KMS-11 (cell line): ENCODE data around the gene PCCA.
A peak's percentile ranks its signal among the peaks of the same experiment; 100 is the strongest.

Experiments
- H2AFZ ChIP-seq: fragments of 200-600 bp; sonication (generic); 2 replicates; pipeline ENCODE4 v1.6.1; 2016; ENCODE audit warnings: antibody characterized with exemption, mixed run types, low read depth
- H3K27ac ChIP-seq: fragments of 200-600 bp; sonication (generic); 2 replicates; pipeline ENCODE4 v1.6.1; 2016; ENCODE audit warnings: mild to moderate bottlenecking, mixed run types
- H3K27me3 ChIP-seq: fragments of 200-600 bp; sonication (generic); 2 replicates; pipeline ENCODE4 v1.6.1; 2017; ENCODE audit warnings: mild to moderate bottlenecking, low read depth, mixed run types, moderate library complexity; ENCODE audit not compliant: insufficient read depth
- H3K36me3 ChIP-seq: fragments of 200-600 bp; sonication (generic); 2 replicates; pipeline ENCODE4 v1.6.1; 2017; ENCODE audit warnings: mild to moderate bottlenecking, mixed run types; ENCODE audit not compliant: insufficient read depth
- H3K4me1 ChIP-seq: fragments of 200-600 bp; sonication (generic); 2 replicates; pipeline ENCODE4 v1.6.1; 2016; ENCODE audit warnings: mild to moderate bottlenecking, low read depth, mixed run types; ENCODE audit not compliant: poor library complexity, severe bottlenecking
- H3K4me2 ChIP-seq: fragments of 200-600 bp; sonication (generic); 2 replicates; pipeline ENCODE4 v1.7.0; 2016; ENCODE audit warnings: mild to moderate bottlenecking, mixed run types
- H3K4me3 ChIP-seq: fragments of 200-600 bp; sonication (generic); IDR thresholded peaks from 2 replicates; pipeline ENCODE4 v1.6.1; 2017; ENCODE audit warnings: low read depth, low read length, mixed read lengths; ENCODE audit not compliant: insufficient read depth
- H3K79me2 ChIP-seq: fragments of 200-600 bp; sonication (generic); 2 replicates; pipeline ENCODE4 v1.6.1; 2016; ENCODE audit warnings: low read depth, mixed run types; ENCODE audit not compliant: insufficient read depth
- H3K9ac ChIP-seq: fragments of 200-600 bp; sonication (generic); 2 replicates; pipeline ENCODE4 v1.6.1; 2016; ENCODE audit warnings: mild to moderate bottlenecking, mixed run types
- H4K20me1 ChIP-seq: fragments of 200-600 bp; sonication (generic); 2 replicates; pipeline ENCODE4 v1.6.1; 2016; ENCODE audit warnings: mild to moderate bottlenecking, mixed run types; ENCODE audit not compliant: insufficient read depth
- TF ChIP-seq, protein P1 (sequence below): fragments of 200-600 bp; sonication (generic); conservative IDR thresholded peaks from 2 replicates; pipeline ENCODE4 v1.6.1; 2017; ENCODE audit warnings: low read depth, mild to moderate bottlenecking, antibody characterized with exemption, low read length, moderate library complexity, mixed read lengths

PCCA gene, protein sequence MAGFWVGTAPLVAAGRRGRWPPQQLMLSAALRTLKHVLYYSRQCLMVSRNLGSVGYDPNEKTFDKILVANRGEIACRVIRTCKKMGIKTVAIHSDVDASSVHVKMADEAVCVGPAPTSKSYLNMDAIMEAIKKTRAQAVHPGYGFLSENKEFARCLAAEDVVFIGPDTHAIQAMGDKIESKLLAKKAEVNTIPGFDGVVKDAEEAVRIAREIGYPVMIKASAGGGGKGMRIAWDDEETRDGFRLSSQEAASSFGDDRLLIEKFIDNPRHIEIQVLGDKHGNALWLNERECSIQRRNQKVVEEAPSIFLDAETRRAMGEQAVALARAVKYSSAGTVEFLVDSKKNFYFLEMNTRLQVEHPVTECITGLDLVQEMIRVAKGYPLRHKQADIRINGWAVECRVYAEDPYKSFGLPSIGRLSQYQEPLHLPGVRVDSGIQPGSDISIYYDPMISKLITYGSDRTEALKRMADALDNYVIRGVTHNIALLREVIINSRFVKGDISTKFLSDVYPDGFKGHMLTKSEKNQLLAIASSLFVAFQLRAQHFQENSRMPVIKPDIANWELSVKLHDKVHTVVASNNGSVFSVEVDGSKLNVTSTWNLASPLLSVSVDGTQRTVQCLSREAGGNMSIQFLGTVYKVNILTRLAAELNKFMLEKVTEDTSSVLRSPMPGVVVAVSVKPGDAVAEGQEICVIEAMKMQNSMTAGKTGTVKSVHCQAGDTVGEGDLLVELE

DNA sequence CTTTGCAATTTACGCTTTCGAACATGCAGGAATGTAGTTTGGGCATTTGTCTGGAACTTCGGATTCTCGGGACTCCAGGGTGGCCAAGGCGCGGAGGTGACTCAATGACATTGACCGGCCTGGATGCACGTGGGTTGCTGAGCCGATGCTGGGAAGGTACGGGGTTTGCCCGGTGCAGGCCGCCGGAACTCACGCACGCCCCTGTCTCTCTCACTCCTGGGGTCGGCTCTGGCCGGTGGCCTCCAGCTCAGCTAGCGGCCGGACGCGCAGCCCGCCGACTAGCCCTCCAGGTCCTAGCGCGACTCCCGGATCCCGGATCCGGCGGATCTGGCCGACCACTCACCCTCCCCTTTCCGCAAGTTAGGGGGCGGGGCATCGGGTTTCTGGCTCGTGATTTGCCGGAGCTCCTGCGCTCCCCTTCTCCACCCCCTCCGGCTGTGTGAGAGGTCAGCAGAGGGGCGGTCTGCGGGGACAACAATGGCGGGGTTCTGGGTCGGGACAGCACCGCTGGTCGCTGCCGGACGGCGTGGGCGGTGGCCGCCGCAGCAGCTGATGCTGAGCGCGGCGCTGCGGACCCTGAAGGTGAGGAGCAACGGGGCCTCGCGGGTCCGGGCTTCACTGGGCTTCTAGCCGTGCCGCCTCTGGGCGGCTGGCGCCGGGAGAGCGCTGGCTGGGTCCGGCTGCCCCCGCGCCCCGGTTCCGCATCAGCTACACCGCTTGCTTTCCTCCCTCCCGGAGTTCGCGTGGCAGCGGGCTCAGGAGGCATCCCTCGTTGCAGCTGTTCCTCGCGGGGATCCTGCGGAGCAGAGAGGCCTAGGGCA lies at the start of gene PCCA:
TSS of gene PCCA (plus strand) at position 450 of the 821 bp plus-strand sequence. CDS start at position 478, 28 bp downstream.
- peaks cover 8% of the 10 kb centered on the region for H3K4me1 ChIP-seq
- H2AFZ ChIP-seq: peak within 1 kb of the TSS; percentile 89
- H3K27me3 ChIP-seq: no peaks in the 10 kb centered on the region
- H3K36me3 ChIP-seq: no peaks in the 10 kb centered on the region
- H3K79me2 ChIP-seq: no peaks in the 10 kb centered on the region
- H3K4me2 ChIP-seq: peak within 1 kb of the TSS; percentile 95
- TF ChIP-seq, protein P1, sequence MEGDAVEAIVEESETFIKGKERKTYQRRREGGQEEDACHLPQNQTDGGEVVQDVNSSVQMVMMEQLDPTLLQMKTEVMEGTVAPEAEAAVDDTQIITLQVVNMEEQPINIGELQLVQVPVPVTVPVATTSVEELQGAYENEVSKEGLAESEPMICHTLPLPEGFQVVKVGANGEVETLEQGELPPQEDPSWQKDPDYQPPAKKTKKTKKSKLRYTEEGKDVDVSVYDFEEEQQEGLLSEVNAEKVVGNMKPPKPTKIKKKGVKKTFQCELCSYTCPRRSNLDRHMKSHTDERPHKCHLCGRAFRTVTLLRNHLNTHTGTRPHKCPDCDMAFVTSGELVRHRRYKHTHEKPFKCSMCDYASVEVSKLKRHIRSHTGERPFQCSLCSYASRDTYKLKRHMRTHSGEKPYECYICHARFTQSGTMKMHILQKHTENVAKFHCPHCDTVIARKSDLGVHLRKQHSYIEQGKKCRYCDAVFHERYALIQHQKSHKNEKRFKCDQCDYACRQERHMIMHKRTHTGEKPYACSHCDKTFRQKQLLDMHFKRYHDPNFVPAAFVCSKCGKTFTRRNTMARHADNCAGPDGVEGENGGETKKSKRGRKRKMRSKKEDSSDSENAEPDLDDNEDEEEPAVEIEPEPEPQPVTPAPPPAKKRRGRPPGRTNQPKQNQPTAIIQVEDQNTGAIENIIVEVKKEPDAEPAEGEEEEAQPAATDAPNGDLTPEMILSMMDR: no peak
- peak within 1 kb of the TSS; percentile 33 for H3K4me3 ChIP-seq
- H3K27ac ChIP-seq: no peak within 1 kb of the TSS
- no peaks in the 10 kb centered on the region for H4K20me1 ChIP-seq
- H3K9ac ChIP-seq: peak within 1 kb of the TSS; percentile 41; the same call in 1 of the 2 replicates

DNA sequence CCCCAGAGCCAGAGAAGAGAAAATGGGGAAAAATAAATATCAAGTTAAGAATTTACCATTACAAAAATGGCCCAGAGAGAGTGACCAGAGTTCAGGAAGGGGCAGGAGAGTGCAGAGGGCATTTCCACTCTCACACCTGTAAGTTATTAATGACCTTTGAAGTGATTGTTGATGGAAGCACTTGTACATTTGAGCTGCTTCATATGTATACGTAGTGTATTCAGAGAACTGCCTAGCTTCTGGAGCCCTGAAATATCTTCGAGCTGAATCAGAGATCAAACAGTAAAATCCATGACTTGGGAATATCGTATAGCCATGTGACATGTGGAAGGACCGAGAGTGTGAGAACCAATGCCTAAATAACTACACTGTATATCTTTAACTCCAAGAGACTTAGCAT lies 49.2 kb upstream of the PCCA start:
- TF ChIP-seq, protein P1: no peak
- Histone ChIP-seq H3K4me3 (no peak overlapping the region), H3K27ac (no peak overlapping the region), H4K20me1 (no peaks in the 10 kb centered on the region), H3K36me3 (no peaks in the 10 kb centered on the region), H2AFZ (no peak overlapping the region), H3K79me2 (no peaks in the 10 kb centered on the region), H3K9ac (no peak overlapping the region), H3K27me3 (no peaks in the 10 kb centered on the region), H3K4me2 (no peak overlapping the region), H3K4me1 (no peaks in the 10 kb centered on the region)

DNA sequence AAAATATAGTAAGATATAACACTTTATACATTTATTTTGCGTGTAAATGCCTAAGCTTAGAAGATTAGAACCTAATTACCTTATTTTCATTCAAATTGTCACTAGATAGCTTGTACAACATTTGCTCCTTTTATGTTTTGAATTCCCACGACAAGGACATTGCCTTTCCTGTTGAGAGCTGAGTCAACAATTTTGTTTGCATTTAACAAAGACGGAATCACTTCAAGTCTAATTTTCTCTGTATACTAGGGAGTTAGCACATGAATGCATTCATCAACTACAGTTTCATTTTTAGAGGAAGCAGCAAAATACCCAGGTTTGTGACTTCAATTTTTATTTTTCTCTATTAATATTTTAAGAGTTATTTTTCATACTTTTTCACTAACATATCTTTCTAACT lies 48.7 kb upstream of the PCCA start:
- TF ChIP-seq, protein P1: no peak
- H3K79me2 ChIP-seq: no peaks in the 10 kb centered on the region
- no peak overlapping the region for H3K4me3 ChIP-seq
- no peaks in the 10 kb centered on the region for H4K20me1 ChIP-seq
- no peak overlapping the region for H3K27ac ChIP-seq
- H3K4me2 ChIP-seq: no peak overlapping the region
- no peak overlapping the region for H3K9ac ChIP-seq
- H2AFZ ChIP-seq: no peak overlapping the region
- no peaks in the 10 kb centered on the region for H3K36me3 ChIP-seq
- no peaks in the 10 kb centered on the region for H3K4me1 ChIP-seq
- H3K27me3 ChIP-seq: no peaks in the 10 kb centered on the region

DNA sequence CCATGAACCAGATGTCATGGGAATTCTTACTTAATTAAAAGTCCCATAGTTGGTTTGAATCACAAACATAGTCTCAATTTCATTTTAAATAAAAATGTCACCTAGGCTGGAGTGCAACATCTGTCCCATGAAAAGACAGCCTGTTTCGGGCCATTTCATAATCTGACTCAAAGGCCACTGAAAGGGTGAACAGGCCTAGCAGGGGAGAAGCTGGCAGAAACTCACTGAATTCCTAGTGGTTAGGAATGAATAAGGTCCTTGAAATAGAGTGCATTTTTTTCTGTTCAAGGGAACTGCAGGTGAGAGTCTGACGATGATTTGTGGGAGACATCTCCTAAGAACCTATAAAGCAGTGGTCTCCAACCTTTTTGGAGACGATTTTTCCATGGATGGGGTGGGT lies 44.0 kb upstream of the PCCA start:
- no peaks in the 10 kb centered on the region for H3K79me2 ChIP-seq
- H3K27me3 ChIP-seq: no peaks in the 10 kb centered on the region
- TF ChIP-seq, protein P1: no peak

More for the DNA sequence above, 44.0 kb upstream of the PCCA start:
- Histone ChIP-seq H4K20me1 (no peaks in the 10 kb centered on the region), H3K4me1 (no peaks in the 10 kb centered on the region), H3K9ac (no peak overlapping the region), H3K36me3 (no peaks in the 10 kb centered on the region), H2AFZ (no peak overlapping the region), H3K4me2 (no peak overlapping the region), H3K4me3 (no peak overlapping the region), H3K27ac (no peak overlapping the region)
